ENCODE measurements around the gene SGK1. TPM values are rescaled to one million over a fixed set of nuclear protein-coding genes. Genes with fewer than 3 reads are reported as not detected.

The SGK1 gene
- total RNA-seq, 1 experiment from 2014 or later = 42.6 TPM

DNA sequence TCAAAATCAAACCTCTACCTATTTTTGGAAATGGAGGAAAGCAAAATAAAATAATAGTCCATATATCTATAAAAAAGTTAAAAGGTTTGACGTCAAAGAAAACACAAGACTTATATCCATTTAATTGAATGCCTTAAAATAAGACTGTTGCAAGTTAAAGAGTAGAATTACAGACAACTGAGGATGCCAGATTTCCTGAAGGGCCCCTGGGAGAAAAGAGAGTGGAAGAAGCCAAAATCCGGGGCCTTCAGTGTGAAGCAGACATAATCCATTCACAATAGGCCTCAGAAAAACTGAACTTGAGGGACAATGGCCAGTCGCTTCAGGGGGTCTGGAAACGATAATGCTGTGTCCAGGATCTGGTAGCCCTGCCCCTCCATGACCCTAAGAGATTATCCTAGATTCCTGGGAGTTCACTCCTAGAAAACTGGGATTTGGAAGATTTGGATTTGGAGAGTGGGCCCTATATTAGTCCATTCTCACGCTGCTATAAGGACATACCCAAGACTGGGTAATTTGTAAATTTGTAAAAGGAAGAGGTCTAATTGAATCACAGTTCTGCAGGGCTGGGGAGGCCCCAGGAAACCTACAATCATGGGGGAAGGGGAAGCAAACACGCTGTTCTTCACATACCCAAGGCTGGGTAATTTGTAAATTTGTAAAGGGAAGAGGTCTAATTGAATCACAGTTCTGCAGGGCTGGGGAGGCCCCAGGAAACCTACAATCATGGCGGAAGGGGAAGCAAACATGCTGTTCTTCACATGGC is 171.5 kb downstream of the SGK1 start:
- no peak for DNase-seq
- no peaks in the 10 kb centered on the region for H3K9me3 Mint-ChIP-seq (ENCODE audit: unreplicated experiment)
- intact Hi-C loops (cut with micrococcal nuclease; ENCODE audit: unreplicated experiment) = no loop called here
- ChIA-PET CTCF (no interaction called here), POLR2A (no interaction called here)
- no peaks in the 10 kb centered on the region for H3K9me3 ChIP-seq
- no peaks in the 10 kb centered on the region for H3K36me3 Mint-ChIP-seq (ENCODE audit: insufficient read depth, unreplicated experiment)
- H3K27me3 ChIP-seq (replicated peaks; ENCODE audit: control insufficient read depth, insufficient read depth, low read length) = no peaks in the 10 kb centered on the region
- no peak overlapping the region for H3K4me3 ChIP-seq (ENCODE audit: low read depth, low read length)
- no TSS peak for BruUV-seq (replicated peaks)
- H3K4me3 Mint-ChIP-seq (ENCODE audit: unreplicated experiment) = no peak overlapping the region
- H3K4me1 ChIP-seq = no peaks in the 10 kb centered on the region
- TF ChIP-seq, protein P1, sequence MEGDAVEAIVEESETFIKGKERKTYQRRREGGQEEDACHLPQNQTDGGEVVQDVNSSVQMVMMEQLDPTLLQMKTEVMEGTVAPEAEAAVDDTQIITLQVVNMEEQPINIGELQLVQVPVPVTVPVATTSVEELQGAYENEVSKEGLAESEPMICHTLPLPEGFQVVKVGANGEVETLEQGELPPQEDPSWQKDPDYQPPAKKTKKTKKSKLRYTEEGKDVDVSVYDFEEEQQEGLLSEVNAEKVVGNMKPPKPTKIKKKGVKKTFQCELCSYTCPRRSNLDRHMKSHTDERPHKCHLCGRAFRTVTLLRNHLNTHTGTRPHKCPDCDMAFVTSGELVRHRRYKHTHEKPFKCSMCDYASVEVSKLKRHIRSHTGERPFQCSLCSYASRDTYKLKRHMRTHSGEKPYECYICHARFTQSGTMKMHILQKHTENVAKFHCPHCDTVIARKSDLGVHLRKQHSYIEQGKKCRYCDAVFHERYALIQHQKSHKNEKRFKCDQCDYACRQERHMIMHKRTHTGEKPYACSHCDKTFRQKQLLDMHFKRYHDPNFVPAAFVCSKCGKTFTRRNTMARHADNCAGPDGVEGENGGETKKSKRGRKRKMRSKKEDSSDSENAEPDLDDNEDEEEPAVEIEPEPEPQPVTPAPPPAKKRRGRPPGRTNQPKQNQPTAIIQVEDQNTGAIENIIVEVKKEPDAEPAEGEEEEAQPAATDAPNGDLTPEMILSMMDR (IDR thresholded peaks at IDR 0.05; ENCODE audit: insufficient read depth in 1 of 2, low read depth in 1 of 2, low read length in 1 of 2, severe bottlenecking in 1 of 2, unreplicated experiment in 1 of 2) = no peak
- no peaks in the 10 kb centered on the region for H3K36me3 ChIP-seq (ENCODE audit: control insufficient read depth, insufficient read depth, low read length)
- no peaks in the 10 kb centered on the region for H3K4me1 Mint-ChIP-seq (ENCODE audit: low read depth, unreplicated experiment)
- H3K27ac Mint-ChIP-seq (ENCODE audit: unreplicated experiment) = no peak overlapping the region
- H3K27me3 Mint-ChIP-seq (ENCODE audit: insufficient read depth, unreplicated experiment) = no peaks in the 10 kb centered on the region

DNA sequence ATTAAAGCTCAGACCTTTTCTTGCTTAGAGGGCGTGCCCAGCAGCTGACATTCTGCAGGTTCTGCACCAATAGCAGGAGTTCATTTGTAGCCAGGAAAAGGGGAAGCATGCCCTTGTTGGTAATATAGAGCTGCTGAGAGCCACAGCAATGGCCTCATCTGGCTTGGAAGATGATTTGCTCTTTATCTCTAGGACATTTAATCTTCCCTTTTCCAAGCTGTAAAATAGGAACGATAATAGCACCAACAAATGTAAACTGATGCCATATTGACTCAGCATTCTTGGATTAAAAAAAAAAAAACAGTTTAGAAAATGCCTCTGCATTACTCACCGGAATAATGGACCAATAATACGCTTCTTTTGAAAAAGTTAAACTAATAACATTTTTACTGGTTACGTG is 172.1 kb downstream of the SGK1 start:
- H3K4me1 Mint-ChIP-seq (ENCODE audit: low read depth, unreplicated experiment) = no peaks in the 10 kb centered on the region
- H3K9me3 Mint-ChIP-seq (ENCODE audit: unreplicated experiment) = no peaks in the 10 kb centered on the region
- H3K4me1 ChIP-seq = no peaks in the 10 kb centered on the region
- no peak for DNase-seq
- no peak overlapping the region for H3K4me3 ChIP-seq (ENCODE audit: low read depth, low read length)
- intact Hi-C loops (cut with micrococcal nuclease; ENCODE audit: unreplicated experiment) = no loop called here
- TF ChIP-seq, protein P1 (IDR thresholded peaks at IDR 0.05; ENCODE audit: insufficient read depth in 1 of 2, low read depth in 1 of 2, low read length in 1 of 2, severe bottlenecking in 1 of 2, unreplicated experiment in 1 of 2) = no peak
- no peaks in the 10 kb centered on the region for H3K27me3 Mint-ChIP-seq (ENCODE audit: insufficient read depth, unreplicated experiment)
- no peaks in the 10 kb centered on the region for H3K36me3 ChIP-seq (ENCODE audit: control insufficient read depth, insufficient read depth, low read length)
- no peaks in the 10 kb centered on the region for H3K9me3 ChIP-seq
- no peak overlapping the region for H3K27ac Mint-ChIP-seq (ENCODE audit: unreplicated experiment)
- BruUV-seq (replicated peaks) = no TSS peak
- ChIA-PET POLR2A (no interaction called here), CTCF (no interaction called here)
- no peaks in the 10 kb centered on the region for H3K36me3 Mint-ChIP-seq (ENCODE audit: insufficient read depth, unreplicated experiment)
- H3K27me3 ChIP-seq (replicated peaks; ENCODE audit: control insufficient read depth, insufficient read depth, low read length) = no peaks in the 10 kb centered on the region
- no peak overlapping the region for H3K4me3 Mint-ChIP-seq (ENCODE audit: unreplicated experiment)

DNA sequence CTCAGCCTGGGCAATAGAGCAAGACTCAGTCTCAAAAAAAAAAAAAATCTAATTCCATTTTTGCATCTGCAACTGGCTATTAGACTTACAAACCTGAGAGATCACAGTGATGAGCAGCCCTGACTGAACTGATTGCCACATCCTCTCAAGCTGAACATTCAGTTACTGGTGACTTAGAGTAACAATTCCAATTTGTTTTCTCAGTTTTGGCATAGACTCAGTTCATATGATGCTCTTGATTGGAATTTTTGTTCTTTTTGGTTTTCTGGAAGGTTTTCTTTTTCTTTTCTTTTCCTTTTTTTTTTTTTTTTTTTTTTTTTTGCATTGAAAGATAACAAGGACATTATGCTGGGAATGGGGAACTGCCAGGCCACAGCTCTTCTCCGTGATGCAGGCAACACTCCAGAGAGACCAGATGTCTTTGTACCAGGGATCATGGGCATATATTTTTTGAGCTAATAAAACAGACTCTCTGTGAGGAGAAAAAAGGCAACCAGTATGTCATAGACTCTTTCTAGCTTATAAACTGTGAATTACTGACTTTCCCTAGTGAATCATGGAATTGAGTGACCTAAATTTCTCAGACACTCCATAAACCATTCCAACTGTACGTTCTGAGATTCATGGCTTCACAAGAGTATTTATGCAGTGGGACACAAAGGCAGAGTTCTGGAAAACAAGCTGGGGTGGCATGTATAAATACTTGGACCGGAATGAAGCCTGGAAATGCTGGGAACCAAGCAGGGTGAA is 179.5 kb downstream of the SGK1 start:
- H3K27me3 ChIP-seq (replicated peaks; ENCODE audit: control insufficient read depth, insufficient read depth, low read length) = no peaks in the 10 kb centered on the region
- H3K4me1 ChIP-seq = no peaks in the 10 kb centered on the region
- H3K4me3 ChIP-seq (ENCODE audit: low read depth, low read length) = no peak overlapping the region
- no peaks in the 10 kb centered on the region for H3K36me3 Mint-ChIP-seq (ENCODE audit: insufficient read depth, unreplicated experiment)
- TF ChIP-seq, protein P1 (IDR thresholded peaks at IDR 0.05; ENCODE audit: insufficient read depth in 1 of 2, low read depth in 1 of 2, low read length in 1 of 2, severe bottlenecking in 1 of 2, unreplicated experiment in 1 of 2) = no peak
- H3K27me3 Mint-ChIP-seq (ENCODE audit: insufficient read depth, unreplicated experiment) = peaks cover 3% of the 10 kb centered on the region
- intact Hi-C loops (cut with micrococcal nuclease; ENCODE audit: unreplicated experiment) = no loop called here
- ChIA-PET POLR2A (no interaction called here), CTCF (no interaction called here)
- H3K9me3 ChIP-seq = no peaks in the 10 kb centered on the region
- H3K9me3 Mint-ChIP-seq (ENCODE audit: unreplicated experiment) = no peaks in the 10 kb centered on the region
- H3K4me1 Mint-ChIP-seq (ENCODE audit: low read depth, unreplicated experiment) = no peaks in the 10 kb centered on the region
- no peaks in the 10 kb centered on the region for H3K36me3 ChIP-seq (ENCODE audit: control insufficient read depth, insufficient read depth, low read length)
- DNase-seq = no peak
- no TSS peak for BruUV-seq (replicated peaks)
- H3K27ac Mint-ChIP-seq (ENCODE audit: unreplicated experiment) = no peak overlapping the region
- H3K4me3 Mint-ChIP-seq (ENCODE audit: unreplicated experiment) = no peak overlapping the region

All from Caco-2 (cell line).